NCI-H446 (cell line): Measurements from ENCODE around the gene DNM3.

Experiments used
- DNase-seq, 2 experiments: peaks; one replicate each; lab custom pipeline; 2025; lab: John Stamatoyannopoulos, UW

DNM3 gene

GRCh38 chr1:172107316-172107975 is 266.1 kb downstream of the DNM3 start:
- DNase-seq = peak in 1 of 2 experiments; percentile 11

GRCh38 chr1:172108161-172108893 is 267.0 kb downstream of the DNM3 start:
- no peak for DNase-seq

GRCh38 chr1:172109359-172109758 is 268.1 kb downstream of the DNM3 start:
- DNase-seq = no peak

GRCh38 chr1:172112576-172112975 is 271.3 kb downstream of the DNM3 start:
- no peak for DNase-seq

- DNase-seq = no peak
These were observed 276.5 kb downstream of the DNM3 start for GRCh38 chr1:172117800-172118199.

GRCh38 chr1:172118618-172119017 is 277.3 kb downstream of the DNM3 start:
- DNase-seq = no peak

GRCh38 chr1:172119184-172119583 is 277.9 kb downstream of the DNM3 start:
- DNase-seq = no peak

GRCh38 chr1:172120381-172120780 is 279.1 kb downstream of the DNM3 start:
- no peak for DNase-seq

GRCh38 chr1:172121081-172121717 is 279.9 kb downstream of the DNM3 start:
- no peak for DNase-seq

GRCh38 chr1:172122381-172122780 is 281.1 kb downstream of the DNM3 start:
- no peak for DNase-seq

- no peak for DNase-seq
These were observed 284.0 kb downstream of the DNM3 start for GRCh38 chr1:172125250-172125649.

- no peak for DNase-seq
These were observed 284.6 kb downstream of the DNM3 start for GRCh38 chr1:172125812-172126430.

GRCh38 chr1:172132836-172133235 is 291.5 kb downstream of the DNM3 start:
- no peak for DNase-seq

GRCh38 chr1:172134087-172134731 is 292.9 kb downstream of the DNM3 start:
- DNase-seq = no peak

GRCh38 chr1:172135076-172135672 is 293.9 kb downstream of the DNM3 start:
- DNase-seq = peak in 1 of 2 experiments; percentile 7

- DNase-seq = no peak
These were observed 294.8 kb downstream of the DNM3 start for GRCh38 chr1:172135978-172136610.

- no peak for DNase-seq
These were observed 295.6 kb downstream of the DNM3 start for GRCh38 chr1:172136925-172137324.

GRCh38 chr1:172137703-172138454 is 296.6 kb downstream of the DNM3 start:
- DNase-seq = no peak

GRCh38 chr1:172138634-172139033 is 297.3 kb downstream of the DNM3 start:
- no peak for DNase-seq

GRCh38 chr1:172139196-172139595 is 297.9 kb downstream of the DNM3 start:
- DNase-seq = no peak

GRCh38 chr1:172140072-172140471 is 298.8 kb downstream of the DNM3 start:
- DNase-seq = no peak
